Epithelial cell of prostate (primary cell): ENCODE results near the gene ZNF283.
A peak's percentile ranks its signal among the peaks of the same experiment; 100 is the strongest.
"Not testable (repeated sequence)": the region's sequence is repeated elsewhere in the genome, so short reads cannot be mapped to it uniquely, and the experiment has no call there.

Source experiments
- DNase-seq: peaks from one replicate; pipeline ENCODE4 v3.0.0-alpha.2; 2011; ENCODE audit warnings: low read depth, low spot score
- H3K27ac ChIP-seq: fragments of 450-650 bp; 2 replicates; pipeline ENCODE4 v1.5.1; 2017; ENCODE audit warnings: mild to moderate bottlenecking

Gene ZNF283

DNA sequence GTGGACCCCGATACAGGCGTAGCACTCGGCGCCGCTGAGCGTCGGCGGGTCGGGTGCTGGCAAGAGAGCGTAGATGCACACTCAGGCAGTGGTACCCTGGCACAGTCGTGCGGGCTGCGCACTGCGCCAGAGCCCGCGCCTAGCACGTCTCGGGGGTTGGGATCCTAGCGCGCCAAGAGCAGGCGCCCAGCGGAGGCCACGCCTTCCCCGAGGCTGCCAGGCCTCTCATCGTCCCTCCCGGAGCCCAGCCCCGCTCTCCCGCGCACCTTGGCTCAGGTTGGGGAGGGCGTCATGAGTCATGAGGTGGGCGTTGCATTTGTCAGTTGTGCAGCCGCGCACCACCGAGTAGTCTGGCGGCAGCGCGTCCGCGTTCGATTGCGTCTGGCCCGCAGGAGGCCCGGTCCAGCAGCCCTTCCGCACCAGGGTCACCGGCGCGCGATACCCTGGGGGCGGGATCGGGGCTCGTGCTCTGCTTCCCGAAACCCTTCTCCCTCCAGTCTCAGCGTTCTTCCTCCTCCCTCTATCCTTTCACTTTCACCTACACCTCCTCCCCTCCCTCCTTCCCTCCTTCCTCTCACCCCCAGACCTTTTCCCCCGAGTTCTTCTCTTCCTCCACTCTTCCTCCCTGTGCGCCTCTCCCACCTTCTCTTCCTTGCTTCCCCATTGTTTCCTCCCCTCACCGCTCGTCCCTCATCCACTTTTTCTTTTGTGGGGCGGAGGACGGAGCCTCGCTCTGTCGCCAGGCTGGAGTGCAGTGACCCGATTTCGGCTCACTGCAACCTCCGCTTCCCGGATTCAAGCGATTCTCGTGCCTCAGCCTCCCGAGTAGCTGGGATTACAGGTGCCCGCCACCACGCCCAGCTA, 28.3 kb upstream of the ZNF283 start:
- DNase-seq, result no peak
- H3K27ac ChIP-seq, result peak overlapping the region; percentile 42

- no peak for DNase-seq
- peak overlapping the region; percentile 42 for H3K27ac ChIP-seq
These were observed 27.5 kb upstream of the ZNF283 start for GRCh38 chr19:43799502-43800142.

DNA sequence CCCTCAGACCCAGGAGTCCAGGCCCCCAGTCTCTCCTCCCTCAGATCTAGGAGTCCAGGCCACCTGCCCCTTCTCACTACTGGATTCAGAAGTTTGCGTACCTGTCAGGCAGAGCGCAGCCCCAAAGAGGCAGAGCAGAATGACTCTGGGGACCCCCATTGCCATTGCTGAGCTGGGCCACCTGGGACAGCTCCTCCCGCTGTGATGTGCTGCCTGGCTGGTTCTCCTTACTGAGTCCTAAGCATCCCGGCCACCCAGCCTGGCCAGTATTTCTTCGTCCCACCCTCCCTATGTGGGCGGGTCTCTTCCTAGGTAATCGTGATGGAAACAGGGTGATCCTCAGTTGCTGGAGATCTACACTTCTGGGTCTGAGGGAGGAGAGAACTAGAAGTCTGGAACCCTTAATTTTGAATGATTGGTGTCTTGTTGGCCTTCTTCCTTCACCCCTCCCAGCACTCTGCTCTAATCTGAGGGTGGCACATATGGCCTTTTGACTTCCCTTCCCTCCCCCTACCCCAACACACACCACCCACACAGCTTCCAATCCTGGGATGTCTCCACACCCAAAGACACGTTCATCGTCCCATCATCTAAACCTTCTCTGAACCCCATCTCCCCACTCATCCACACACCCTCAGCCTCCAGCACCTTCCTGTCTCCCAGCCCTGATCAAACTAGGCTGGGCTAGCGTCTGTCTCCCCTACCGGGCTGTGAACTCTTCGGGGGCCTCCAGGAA, 24.7 kb upstream of the ZNF283 start, which contains the start of gene LYPD5:
Gene LYPD5 (minus strand): TSS at position 232 of the 736 bp plus-strand sequence. CDS start 67 bp downstream, at position 165.
- no peak within 1 kb of the TSS for H3K27ac ChIP-seq
- DNase-seq, result no peak

DNA sequence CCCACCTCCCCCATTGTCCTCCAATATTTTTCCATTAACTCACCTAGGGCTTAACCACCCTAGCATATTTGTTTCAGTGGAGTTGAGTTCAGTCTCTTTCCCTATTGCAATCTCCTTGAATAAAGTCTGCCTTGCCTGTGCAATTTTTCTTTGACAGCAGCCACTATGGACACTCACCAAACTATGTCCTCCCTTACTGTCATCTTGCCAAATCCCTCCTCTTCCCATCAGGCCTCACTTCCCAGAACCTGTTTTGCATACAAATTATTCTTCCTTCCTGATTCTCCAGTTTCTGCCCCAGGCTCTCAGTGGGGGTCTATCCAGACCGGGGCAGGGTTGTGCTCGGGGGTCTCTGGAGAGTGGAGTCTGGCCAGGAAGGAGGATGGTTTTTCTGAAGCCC, 22.7 kb upstream of the ZNF283 start:
- no peak overlapping the region for H3K27ac ChIP-seq
- DNase-seq, result no peak

DNA sequence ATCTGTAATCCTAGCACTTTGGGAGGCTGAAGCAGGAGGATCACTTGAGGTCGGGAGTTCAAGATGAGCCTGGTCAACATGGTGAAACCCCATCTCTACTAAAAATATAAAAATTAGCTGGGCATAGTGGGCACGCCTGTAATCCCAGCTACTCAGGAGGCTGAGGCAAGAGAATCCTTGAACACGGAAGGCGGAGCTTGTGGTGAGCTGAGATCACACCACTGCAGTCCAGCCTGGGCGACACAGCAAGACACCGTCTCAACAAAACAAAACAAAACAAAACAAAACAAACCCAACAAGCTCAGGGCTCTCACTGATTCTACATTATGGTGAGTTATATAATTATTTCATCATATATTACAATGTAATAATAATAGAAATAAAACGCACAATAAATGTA, 20.7 kb upstream of the ZNF283 start:
- H3K27ac ChIP-seq, result peak overlapping the region; percentile 6
- not testable (repeated sequence) for DNase-seq

DNA sequence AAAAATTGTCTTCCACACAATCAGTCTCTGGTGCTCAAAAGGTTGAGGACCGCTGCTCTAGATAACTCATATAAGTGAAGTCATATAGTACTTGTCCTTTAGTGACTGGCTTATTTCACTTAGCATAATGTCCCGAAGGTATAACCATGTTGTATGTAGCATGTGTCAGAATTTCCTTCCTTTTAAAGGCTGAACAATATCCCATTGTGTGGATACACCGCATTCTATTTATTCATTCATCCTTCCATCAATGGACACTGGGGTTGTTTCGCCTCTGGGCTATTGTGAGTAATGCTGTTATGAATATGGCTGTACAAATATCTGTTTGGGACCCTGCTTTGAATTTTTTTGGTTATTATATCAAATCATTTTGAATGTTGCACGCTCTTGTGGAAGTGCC, 20.3 kb upstream of the ZNF283 start:
- peak overlapping the region; percentile 6 for H3K27ac ChIP-seq
- no peak for DNase-seq

DNA sequence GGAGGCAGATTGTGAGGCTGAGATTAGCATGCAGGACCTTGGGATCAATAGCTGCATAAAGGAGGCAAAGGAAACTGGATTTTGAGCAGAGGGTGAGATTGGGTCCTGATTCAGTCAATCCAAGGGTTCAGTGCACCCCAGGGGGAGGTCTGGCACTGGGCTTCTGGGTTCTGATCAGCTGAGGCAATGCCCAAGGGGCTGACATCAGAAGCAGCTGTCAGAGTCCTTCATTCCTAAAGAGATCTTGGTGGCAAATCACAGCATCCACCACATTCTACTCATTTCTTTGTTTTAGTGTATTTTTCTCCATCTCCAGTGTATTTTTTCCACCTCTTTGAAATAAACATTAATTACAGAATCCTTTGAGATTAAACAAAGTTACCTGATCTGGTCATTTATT, 19.5 kb upstream of the ZNF283 start:
- no peak for DNase-seq
- peak overlapping the region; percentile 1 for H3K27ac ChIP-seq

- no peak for DNase-seq
- H3K27ac ChIP-seq, result no peak overlapping the region
These were observed 17.1 kb upstream of the ZNF283 start for GRCh38 chr19:43809762-43810696.

GRCh38 chr19:43811837-43812236, 15.3 kb upstream of the ZNF283 start:
- no peak for DNase-seq
- no peak overlapping the region for H3K27ac ChIP-seq

DNA sequence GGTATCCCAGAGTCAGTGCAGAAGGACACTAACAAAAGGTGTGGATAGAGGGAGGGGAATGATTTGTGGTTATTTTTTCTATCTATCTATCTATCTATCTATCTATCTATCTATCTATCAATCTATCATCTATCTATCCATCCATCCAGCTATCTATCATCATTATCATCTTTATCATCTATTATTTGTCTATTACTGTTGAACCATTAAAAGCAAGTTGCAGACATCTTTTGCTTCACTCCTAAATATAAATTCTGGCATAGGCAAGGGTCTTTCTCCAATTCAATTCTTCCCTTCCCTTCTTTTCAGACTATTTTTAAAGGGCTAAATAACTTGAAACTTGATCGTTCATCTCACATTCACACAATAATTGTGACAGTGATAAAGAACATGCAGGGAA, 14.9 kb upstream of the ZNF283 start:
- H3K27ac ChIP-seq, result no peak overlapping the region
- DNase-seq, result no peak

- no peak overlapping the region for H3K27ac ChIP-seq
- no peak for DNase-seq
These were observed 14.4 kb upstream of the ZNF283 start for GRCh38 chr19:43812688-43813087.

DNA sequence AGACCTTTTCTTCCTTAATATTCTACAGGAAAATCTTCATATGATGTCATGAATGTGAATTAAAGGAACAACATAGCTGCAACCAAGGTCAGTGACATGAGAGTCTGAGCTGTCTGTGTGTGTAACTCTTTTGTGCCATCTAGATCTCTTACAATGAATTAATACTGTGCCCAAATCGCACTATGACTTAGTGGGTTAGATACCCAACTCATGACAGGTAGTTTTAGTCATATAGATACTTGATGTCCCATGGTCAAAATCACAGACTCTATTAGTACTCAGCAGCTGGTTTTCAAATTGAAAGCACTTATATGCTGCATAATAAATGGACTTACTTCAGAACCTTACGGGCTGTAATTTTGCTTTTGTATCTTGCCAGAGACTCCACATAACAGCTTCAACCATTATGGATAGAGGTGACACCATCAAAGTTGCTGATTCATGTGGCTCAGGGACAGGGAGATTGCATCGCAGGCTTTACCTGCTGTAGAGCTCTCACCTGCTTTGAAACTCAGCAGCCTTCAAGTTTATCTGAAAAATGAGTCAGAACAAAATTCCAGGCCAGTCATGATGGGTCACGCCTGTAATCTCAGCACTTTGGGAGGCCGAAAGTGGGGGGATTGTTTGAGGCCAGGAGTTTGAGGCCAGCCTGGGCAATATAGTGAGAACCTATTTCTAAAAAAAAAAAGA, 12.3 kb upstream of the ZNF283 start:
- DNase-seq, result no peak
- peak overlapping the region; percentile 64 for H3K27ac ChIP-seq

GRCh38 chr19:43817454-43817853, 9.7 kb upstream of the ZNF283 start:
- DNase-seq, result not testable (repeated sequence)

DNA sequence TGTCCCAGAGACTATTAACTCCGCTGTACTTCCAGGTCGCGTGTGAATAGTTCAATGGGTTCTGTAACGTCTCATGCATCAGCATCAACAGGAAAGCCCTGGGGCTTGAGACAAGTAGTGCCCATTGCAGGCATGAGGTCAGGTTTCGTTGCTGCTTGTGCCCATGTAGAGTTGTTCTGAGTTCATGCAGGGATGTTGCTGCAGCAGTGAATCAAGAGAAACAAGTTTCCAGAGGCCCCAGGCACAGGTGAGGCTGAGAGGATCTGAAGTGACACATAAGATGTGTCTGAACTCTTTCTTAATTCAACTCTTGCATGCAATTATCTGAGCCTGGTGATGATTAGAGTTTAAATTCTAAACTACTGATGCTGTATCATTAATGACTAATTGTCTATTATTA, 8.6 kb upstream of the ZNF283 start:
- peak overlapping the region; percentile 59 for H3K27ac ChIP-seq
- peak; percentile 59 for DNase-seq

More at GRCh38 chr19:43817454-43817853, 9.7 kb upstream of the ZNF283 start:
- peak overlapping the region; percentile 59 for H3K27ac ChIP-seq

DNA sequence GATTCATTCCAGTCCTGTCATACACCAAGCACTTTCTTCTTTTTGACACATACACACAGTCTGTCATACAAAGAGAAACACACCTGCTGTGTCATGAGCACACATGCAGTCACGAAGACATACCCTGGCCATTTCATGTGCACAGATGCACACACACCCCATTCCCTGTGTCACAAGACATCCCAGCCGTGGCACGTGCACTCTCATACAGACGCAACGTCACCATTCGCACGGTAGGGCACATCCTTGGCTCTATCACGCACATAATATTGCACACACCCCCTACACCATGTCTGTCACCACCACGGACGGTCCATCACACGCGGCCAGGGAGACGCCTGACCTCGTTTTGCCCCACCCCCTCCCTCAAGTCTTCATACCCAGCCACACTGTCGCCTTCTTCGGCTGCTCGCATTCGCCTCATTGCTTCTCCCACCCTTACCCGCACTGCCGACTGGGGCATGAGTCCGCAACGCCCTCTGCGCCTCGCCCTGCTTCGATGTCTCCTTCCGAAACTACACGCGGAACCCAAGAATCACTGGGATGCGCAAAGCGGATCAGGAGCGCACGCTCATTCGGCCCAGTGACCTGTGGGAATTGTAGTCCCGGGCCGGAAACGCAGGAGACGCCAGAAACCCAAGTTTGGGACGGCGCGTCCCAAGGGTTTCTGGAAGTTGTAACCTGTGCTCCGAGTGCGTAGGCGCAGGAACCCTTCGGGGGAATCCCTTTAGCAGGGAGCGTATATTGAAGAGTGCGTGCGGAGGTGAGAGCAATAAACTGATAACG, 6.8 kb upstream of the ZNF283 start:
- H3K27ac ChIP-seq, result no peak overlapping the region
- no peak for DNase-seq

GRCh38 chr19:43820884-43821215, 6.3 kb upstream of the ZNF283 start:
- H3K27ac ChIP-seq, result no peak overlapping the region
- DNase-seq, result no peak

DNA sequence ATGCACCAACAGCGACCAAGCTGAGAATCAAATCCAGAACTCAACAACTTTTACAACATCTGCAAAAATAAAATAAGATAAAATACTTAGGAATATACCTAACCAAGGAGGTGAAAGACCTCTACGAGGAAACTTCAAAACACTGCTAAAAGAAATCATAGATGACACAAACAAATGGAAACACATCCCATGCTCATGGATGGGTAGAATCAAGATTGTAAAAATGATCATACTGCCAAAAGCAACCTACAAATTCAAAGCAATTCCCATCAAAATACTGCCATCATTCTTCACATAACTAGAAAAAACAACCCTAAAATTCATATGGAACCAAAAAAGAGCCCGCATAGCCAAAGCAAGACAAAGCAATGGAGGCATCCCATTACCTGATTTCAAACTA, 3.3 kb upstream of the ZNF283 start:
- H3K27ac ChIP-seq, DNase-seq: not testable (repeated sequence)

DNA sequence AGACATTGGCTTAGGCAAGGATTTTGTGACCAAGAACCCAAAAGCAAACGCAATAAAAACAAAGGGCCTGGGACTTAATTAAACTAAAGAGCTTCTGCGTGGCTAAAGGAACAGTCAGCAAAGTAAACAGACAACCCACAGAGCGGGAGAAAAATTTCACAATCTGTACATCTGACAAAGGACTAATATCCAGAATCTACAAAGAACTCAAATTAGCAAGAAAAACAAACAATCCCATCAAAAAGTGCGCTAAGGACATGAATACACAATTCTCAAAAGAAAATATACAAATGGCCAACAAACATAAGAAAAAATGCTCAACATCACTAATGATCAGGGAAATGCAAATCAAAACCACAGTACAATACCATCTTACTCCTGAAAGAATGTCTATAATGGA, 2.5 kb upstream of the ZNF283 start:
- H3K27ac ChIP-seq, DNase-seq: not testable (repeated sequence)

- no peak for DNase-seq
- H3K27ac ChIP-seq, result no peak overlapping the region
These were observed 12.0 kb downstream of the ZNF283 start for GRCh38 chr19:43839139-43839538.
